Hematopoietic multipotent progenitor cell treated with erythropoietin and hydrocortisone succinate and interleukin-3 and kit ligand, for 4 days (in vitro differentiated cells): ENCODE data around the gene SFTPA2.
"Not testable (repeated sequence)": the region's sequence is repeated elsewhere in the genome, so short reads cannot be mapped to it uniquely, and the experiment has no call there.

Experiments used
- DNase-seq: peaks from one replicate; pipeline ENCODE4 v3.0.0-alpha.2; 2015

SFTPA2 gene

DNA sequence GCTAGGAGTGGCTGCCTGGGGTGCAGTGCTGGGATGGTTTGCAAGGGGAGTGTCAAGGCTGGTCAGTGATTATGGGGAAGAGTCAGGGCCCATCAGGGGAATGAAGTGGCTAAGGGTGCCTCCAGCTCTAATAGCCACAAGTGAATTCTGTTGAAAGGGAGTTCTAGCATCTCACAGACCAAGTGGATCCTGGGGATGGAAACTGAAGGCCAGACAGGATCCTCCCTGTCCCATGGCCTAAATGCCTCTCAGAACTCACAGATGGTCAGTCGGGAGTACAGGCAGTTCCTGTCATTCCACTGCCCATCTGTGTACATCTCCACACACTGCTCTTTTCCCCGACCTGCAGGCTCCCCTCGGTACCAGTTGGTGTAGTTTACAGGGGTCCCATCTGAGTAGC lies 3.2 kb downstream of the SFTPA2 start:
- not testable (repeated sequence) for DNase-seq

- no peak for DNase-seq
Observed at GRCh38 chr10:79555354-79556309, 4.6 kb downstream of the SFTPA2 start.

DNA sequence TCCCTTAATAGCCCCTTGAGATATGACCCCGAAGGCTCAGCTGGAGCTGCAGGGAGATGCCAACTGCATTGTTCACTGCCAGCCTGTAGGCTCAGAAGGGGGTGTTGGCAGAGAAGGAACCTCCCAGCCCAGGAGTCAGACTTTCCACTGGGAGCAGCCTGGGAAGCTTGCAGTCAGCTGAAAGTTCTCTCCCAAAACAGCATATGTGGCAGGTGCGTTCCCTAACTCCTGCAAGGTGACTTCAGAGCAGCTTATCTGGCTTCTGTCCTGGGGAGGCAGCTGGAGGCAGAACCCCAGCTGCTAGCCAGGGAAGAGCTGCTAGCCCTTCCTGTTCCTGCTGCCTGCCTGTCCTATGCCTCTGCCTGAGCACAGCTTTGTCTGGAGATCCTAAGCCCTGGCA lies 8.1 kb downstream of the SFTPA2 start:
- no peak for DNase-seq

- DNase-seq: peak; percentile 61
Observed at GRCh38 chr10:79547973-79548372, 12.2 kb downstream of the SFTPA2 start.

GRCh38 chr10:79547128-79547527 lies 13.1 kb downstream of the SFTPA2 start:
- DNase-seq: peak; percentile 37

DNA sequence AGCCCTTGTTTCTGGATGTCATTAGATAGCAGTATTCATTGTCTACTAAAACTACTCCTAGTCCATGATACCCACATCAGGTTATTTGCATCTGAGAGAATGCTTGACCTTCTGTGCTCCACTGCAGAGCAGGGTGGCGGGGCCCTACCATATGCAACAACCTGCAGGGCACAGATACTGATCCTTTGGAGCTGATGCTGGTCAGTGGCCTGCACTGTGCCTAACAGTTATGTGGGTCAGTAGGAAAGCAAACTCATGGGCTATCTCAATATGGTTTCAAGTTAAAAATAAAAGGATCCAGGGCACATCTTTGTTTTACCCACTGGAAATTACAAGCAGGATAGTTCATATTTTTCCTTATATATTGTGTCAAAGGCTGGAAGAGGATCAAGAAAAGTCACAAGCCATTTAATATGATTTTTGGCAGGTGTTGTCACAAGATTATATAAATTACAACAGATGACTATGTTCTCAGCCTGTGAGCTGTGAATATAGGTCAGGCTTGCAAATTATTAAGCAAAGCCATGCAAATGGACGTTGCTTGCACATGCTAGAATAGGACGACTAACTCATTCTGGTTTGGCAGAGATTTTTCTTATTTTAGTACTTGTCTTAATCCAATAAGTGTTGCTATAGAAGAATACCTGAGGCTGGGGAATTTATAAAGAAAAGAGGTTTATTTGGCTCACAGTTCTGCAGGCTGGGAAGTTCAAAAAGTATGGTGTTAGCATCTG lies 15.1 kb downstream of the SFTPA2 start:
- not testable (repeated sequence) for DNase-seq

DNA sequence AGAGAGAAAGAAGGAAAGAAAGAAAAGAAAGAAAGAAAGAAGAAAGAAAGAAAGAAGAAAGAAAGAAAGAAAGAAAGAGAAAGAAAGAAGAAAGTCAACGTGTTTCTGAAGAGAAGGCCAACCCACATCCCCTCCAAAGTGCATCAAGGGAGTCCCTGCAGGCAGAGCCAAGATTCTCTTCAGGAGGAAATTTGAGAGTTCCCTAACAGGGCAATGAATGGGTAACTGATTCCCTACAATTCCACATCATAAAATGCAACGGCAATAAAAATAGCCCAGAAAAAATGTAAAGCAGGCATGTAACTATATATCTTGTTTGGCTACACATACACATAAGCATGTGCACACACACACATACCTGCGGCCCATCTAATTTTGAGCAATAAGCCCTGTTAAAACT lies 15.8 kb downstream of the SFTPA2 start:
- DNase-seq: not testable (repeated sequence)

- DNase-seq: peak; percentile 54
Observed at GRCh38 chr10:79542626-79543025, 17.6 kb downstream of the SFTPA2 start.

DNA sequence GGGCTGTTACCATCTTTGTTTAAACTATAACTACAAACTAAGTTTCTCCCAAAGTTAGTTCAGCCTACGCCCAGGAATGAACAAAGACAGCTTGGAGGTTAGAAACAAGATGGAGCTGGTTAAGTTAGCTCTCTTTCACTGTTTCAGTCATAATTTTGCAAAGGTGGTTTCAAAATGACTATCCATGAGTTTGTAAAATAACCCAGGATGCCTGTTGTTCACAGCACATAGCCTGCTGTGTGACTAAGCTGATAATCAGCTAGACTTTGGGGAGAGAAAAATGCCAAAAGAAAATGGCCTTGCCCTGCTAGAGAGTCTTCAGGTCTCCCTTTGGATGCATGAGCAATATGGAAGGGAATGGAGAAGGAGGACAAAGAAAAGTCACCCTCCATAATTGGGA lies 19.3 kb downstream of the SFTPA2 start:
- DNase-seq: not testable (repeated sequence)

DNA sequence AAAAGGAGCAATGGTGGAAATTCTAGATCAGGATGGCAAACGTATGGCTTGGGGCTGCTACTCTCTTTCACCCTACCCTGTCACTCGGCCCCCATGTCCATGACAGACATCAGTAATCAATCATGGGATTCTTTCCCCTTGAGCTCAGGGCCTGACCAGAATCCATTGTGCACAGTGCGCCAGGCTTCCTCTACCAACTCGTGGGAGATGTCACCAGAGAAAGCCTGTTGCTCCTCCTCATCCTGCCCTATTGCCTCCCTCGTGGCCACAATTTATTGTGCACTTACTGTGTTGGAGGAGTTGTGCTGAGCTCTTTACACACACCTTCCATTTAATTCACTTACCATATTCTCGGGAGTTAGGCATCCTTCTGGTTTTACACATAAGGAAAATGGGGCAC lies 21.9 kb downstream of the SFTPA2 start:
- not testable (repeated sequence) for DNase-seq

DNA sequence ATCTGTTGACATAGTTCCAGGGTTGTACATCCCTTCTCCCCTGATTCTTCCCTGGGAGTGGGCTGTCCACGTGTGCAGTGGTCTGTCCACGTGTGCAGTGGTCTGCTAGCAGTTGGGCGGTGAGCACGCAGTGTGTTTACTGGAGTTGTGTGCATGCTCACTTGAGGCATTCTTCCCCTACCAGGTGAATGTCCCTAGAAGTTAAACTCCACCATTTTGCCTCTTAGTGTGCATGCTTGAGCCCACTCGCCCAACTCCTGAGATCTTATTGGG lies 26.4 kb downstream of the SFTPA2 start:
- DNase-seq: not testable (repeated sequence)

- DNase-seq: peak; percentile 9
Observed at GRCh38 chr10:79533142-79533902, 26.9 kb downstream of the SFTPA2 start.

- not testable (repeated sequence) for DNase-seq
Observed at GRCh38 chr10:79528261-79528660, 31.9 kb downstream of the SFTPA2 start.

GRCh38 chr10:79525049-79525710 lies 35.0 kb downstream of the SFTPA2 start:
- not testable (repeated sequence) for DNase-seq

GRCh38 chr10:79523157-79523853 lies 36.9 kb downstream of the SFTPA2 start:
- DNase-seq: not testable (repeated sequence)

GRCh38 chr10:79522464-79522863 lies 37.7 kb downstream of the SFTPA2 start:
- not testable (repeated sequence) for DNase-seq

- DNase-seq: not testable (repeated sequence)
Observed at GRCh38 chr10:79521751-79522150, 38.5 kb downstream of the SFTPA2 start.

GRCh38 chr10:79517567-79517966 lies 42.6 kb downstream of the SFTPA2 start:
- DNase-seq: not testable (repeated sequence)

GRCh38 chr10:79516532-79517205 lies 43.5 kb downstream of the SFTPA2 start:
- not testable (repeated sequence) for DNase-seq

- not testable (repeated sequence) for DNase-seq
Observed at GRCh38 chr10:79511891-79512583, 48.2 kb downstream of the SFTPA2 start, which contains the start of gene EIF5AL1. EIF5AL1 (plus strand) TSS chr10:79512533; CDS start chr10:79512650, 117 bp downstream.
